ENCODE data around the gene MSX2.
A peak's percentile ranks its signal among the peaks of the same experiment; 100 is the strongest.

Gene MSX2

DNA sequence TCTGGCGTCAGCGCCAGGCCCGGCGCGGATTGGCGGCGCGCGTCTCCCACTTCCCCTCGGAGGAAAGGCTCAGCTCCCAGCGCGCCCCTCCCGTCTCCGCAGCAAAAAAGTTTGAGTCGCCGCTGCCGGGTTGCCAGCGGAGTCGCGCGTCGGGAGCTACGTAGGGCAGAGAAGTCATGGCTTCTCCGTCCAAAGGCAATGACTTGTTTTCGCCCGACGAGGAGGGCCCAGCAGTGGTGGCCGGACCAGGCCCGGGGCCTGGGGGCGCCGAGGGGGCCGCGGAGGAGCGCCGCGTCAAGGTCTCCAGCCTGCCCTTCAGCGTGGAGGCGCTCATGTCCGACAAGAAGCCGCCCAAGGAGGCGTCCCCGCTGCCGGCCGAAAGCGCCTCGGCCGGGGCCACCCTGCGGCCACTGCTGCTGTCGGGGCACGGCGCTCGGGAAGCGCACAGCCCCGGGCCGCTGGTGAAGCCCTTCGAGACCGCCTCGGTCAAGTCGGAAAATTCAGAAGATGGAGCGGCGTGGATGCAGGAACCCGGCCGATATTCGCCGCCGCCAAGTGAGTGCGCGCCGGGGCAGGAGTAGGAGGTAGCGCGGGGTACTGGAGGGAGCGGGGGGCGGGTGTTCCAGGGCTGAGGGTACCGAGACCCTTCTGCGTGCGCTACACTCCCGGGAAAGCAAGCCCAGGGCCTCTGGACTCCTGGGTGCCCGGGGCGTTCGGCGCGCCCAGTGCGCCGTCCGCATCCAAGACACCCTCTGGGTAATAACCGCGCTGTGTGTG, at the start of gene MSX2:
Gene MSX2, plus strand, starts transcription at position 99 of the 777 bp plus-strand sequence. Its CDS starts 78 bp downstream, at position 177.
- DNase-seq, result peak; percentile 78

DNA sequence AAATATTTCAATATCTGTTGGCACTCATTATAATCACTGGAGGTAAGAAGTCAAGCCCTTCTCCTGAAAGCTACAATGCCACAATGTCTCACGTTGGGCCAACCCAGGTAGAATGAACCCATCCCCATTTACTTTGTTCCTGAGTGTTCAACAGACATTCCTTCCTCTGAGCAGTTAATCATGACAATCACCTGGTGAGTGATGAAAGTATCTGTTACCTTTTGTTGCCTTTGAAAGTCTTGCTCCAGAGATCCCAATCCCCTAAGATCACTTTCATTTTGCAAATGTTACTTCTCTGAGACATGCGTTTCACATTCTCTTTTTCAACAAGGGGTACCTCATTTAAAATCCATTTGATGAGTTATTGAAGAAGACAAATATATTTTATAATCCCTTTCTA, 49.3 kb upstream of the MSX2 start:
- DNase-seq, result no peak

DNA sequence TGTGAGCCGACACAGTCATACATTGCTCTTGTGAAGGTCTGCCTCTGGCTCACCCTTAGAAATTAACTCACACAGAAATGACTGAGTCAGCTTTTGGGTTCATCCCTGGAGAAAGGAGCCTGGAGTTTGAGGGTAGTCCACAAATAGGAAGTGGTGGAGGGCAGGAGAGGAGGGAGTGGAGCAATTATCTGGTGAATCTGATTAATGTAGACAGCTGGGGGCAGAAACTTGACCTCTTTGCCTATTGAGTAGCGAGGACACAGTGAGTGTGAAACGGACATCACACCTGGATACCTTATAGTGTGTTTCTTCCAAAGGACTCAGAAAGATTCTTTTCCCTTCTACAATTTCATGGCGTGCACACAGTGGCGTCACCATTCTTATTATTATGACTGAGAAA, 48.5 kb upstream of the MSX2 start:
- no peak for DNase-seq

DNA sequence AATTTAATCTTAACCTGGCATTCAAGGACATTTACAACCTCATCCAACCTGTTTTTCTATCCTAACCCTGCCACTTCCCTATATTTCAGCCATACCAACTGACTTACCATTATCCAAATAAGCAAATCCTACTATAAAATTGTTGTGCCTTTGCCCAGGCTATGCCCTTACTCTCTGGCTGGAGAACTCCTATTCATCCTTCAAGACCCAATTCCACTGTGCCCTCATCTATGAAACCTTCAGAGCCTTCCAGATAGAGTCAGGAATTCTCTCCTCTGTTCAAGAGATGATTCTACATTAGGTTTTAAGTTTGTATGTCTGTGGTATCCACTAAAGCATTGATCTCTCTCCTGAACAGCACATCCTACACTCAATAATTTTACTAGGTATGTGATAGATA, 46.3 kb upstream of the MSX2 start:
- no peak for DNase-seq

DNA sequence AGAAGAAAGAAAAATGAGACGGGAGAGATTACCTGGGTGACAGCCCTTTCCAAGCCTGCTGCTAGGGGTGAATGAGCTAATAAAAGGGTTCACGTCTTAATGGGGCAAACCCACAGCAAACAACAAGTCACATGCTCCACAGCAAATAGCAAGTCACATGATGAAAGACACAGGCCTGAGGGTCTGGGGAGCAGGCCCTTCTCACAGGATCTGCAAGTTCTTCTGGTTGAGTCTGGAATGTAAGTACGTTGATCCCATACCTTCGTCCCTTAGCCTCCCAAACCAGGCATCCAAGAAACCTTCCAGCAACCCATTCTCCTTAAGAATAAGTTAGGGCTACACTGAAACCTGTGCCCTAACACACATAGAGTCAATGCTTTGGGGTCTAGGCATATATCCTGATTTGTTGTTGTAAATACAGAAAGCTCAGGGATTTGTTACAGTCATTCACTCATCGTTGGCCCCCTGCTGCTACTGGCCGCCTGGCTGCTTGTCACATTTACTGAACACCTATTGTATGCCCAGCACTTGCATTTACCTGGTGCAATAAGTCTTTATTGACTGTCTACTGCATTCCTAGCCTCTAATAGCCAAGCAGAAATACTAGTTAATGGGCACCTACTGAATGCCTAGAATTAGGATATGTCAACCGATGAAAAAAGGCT, 43.3 kb upstream of the MSX2 start:
- DNase-seq, result no peak

DNA sequence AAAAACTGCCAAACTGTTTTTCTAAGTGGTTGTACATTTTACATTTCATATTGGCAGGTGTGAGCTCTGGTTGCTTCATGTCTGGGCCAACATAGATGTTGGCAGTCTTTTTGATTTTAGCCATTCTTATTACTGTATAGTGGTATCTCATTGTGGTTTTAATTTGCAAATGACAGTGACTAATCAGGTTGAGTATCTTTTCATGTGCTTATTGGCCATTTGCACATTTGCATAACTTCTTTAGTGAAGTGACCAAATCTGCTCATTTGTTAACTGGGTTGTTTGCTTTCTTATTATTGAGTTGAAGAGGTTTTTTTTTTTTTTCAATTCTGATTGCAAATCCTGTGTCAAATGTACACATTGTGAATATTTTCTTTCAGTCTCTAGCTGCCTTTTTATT, 36.9 kb upstream of the MSX2 start:
- DNase-seq, result no peak

DNA sequence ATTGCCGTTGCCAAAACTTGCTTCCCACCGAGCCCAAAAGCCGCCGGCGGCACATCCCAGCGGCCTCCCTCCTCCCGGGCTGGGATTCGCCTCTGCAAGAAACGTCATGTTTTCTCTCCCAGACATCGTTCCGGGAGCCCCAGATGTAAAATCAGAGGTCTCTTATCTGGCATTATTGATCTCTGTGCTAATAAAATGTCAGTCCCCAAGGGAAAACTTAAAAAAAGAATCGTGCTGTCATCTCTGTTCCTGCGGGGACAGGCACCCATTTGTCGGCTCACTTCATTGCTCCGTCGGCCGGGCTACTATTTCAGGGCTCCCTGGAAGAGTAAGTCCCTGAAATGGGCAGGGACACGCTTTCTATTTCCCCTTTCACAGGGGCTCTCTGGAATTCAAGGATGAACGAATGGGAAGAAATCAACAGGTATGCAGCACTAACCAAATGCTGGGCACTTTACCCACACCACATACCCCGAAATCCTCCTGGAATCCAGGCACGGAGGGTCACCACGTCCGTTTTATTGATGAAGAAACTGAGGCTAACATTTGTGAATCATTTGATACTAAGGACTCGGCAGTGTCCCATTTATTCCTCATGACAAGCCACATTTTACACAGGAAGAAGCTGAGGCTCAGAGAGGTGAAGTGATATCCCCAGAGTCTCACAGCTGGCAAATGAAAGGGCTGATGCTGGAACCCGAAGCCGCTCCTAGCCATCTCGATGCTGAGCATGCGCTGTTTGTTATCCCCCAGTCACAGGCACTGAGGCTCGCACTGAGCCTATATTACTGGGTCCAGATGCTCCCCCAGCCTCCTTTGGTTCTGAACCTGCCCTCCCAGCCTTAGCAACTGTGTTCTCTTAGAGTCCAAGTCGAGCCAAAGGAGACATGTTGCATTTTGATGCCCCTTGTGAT, 35.7 kb upstream of the MSX2 start:
- no peak for DNase-seq

DNA sequence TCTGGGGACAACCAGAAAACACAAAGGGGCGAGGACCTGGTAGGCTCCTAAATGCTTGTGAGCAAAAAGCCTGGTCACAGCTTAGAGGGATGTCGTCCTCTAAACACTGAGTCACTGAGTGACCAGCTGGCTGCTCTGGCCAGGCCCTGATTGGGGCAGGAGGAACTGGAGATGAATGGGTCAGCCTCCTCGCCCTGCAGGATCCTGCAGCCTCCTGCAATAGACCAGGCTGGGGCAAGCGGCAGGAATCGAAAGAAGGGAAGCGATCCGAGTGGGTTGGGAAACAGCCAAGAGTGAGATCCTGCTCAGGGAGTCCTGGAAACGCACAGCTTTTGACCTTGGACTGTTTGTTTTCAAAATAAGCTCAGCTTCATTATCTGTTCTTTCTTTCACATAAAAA, 34.1 kb upstream of the MSX2 start:
- DNase-seq, result no peak

DNA sequence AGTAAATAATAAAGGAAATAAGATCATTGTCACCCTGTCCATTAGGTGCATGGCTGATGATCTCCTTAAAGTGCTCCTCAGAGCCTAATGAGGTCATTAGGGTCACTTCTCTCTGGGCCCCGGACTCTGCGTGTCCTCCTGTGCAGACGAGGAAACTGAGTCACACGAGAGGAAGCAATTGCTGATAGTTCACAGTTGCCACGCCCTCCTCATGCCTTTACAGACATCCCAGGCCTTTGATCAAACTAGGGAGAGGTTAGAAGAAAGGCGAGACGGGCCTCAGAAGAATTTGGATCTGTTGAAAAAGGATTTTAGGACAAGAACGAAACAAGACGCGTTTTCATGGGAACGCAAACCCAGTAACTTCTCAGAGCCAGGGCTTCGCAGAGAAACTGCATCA, 32.0 kb upstream of the MSX2 start:
- no peak for DNase-seq

DNA sequence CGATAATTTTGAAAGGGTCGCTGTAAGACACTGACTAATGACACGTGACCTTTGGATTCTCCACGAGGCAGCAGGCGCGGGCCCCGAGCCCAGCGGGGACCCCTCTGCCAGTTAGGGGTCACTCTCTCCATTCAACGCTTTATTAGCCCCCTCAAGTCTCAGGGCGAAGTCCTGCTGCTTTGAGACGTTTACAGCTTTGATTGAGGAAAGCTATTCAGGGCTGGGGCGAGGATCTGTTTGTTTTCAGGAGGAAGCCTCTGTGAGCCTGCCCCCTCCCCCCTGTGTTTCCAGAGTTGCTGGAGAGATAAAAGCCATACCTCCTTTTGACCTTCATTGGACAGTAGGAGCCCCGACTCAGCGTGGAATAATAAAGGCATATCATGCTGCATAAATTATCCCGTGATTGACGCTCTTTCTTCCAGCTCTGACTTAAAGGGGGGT, 31.4 kb upstream of the MSX2 start:
- DNase-seq, result no peak

DNA sequence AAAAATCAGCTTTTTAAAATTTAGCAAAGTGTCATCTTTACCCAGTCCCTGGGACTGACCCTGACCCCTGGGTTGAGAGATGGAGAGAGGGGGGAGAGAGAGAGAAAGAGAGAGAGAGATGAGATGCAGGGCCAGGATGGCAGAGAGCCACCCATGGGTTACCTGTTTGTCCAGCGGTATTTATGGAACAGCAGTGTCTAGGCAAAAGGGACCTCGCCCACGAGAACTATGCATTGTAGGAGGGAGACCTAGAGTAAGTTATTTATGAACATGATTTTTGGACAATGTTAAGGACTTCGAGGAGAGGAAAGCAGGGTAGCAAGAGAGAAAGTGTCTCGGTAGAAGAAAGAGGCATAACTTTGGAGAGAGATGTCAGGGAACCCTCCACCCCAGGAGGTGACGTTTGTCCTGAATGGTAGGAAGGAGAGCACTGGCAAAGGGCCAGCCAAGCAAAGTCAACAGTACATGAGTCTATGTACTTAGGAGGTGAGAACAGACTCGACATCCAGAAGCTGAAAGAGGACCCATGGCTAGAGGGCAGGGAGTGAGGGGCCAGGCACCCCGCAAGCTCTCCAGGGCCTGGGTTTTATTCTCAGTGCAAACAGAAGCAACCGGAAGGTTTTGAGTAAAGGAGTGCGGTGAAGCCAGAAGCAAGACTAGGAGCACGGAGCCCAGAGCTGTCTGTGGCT, 30.5 kb upstream of the MSX2 start:
- DNase-seq, result no peak

DNA sequence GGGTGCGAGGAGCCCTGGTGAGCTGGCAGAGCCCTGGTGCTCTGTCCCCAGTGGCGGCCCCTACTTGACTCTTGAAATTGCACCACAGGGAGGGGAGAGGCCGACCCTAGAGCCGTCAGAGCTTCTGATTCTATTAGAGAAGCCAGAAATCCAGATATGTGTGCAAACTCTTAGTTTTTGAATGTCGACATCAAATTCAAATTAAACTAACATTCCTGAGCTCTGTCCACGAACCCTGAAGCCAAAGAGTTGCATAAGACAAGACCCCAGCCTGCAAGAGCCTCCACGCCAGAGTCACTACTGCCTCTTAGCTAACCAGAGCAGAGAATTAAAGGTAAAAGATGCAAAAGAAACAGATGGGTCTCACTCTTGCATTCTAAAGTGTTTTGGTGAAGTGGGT, 29.8 kb upstream of the MSX2 start:
- DNase-seq, result no peak

DNA sequence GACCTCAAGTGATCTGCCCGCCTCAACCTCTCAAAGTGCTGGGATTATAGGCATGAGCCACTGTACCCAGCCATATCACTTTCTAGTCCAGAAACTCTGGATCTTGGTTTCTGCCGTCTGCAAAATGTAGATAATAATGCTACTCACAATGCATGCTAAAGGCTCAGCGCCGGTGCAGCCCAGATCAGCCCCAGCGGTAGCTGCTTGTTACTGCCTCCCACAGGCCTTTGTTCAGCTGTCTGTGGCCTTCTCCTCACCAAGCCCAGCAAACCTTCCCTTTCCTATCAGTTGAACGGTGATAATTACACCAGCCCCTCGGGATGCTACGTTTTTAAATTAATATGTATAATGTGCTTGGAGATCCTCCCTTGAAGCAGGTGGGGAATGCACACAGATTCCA, 26.2 kb upstream of the MSX2 start:
- no peak for DNase-seq

DNA sequence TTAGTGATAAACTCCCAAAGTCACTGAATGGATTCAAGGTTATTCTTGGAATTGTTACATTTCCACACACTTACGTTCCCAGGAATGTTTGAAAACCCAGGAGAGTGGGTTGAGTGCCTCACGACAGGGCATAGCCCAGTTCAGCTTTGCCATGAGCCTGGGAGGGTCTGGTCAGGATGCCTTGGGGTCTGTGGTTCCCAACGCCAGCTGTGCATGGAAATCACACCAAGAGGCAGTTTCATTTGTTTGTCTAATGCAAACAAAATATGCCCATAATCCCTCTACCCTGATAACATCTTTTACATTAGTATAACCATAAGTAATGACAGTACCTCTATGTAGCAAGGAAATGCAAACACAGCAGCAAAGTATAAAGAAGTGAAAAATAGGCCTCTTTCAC, 25.3 kb upstream of the MSX2 start:
- no peak for DNase-seq

DNA sequence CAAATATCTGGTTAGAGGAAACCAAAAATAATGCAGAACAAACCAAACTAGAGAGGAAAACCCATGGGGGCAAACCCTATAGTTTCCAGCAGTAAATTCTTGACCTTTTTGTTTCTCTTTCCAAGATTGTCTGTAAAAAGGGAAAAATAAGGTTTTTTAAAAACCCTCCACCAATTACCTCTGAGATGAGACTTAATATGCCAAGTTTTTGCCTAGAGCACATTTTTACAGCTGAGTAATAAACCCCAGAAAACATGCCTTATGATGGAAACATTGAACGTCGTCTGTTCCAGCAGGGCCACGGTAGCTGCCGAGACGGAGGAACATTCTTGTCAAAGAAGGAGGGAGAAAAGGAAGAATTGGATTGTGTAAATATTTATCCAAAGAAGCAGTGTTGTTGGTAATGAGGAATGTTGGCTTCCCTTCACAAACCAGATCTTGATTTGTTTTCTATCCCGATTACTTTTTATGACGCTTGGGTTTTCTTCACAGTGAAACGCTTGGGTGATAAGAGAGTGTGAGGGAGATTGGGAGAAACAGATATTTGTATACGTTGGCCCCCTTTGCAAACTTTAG, 17.3 kb upstream of the MSX2 start:
- no peak for DNase-seq

DNA sequence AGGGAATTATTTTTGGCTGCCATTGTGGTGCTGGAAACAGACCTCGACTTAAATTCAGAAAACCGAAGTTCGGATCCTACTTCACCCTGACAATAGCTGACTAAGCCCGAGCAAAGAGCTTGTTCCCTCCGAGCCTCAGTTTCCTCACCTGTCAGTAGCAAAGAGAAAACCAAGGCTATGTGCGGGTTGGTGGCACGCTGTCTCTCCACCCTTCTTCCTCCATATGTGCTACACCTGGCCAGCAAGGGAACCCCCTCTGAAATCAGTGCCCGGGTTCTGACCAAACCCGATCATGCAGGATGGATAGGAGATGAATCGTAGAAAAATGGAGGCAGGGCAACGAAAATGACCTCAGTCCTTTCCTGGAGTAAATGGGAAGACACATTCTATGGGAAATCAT, 16.7 kb upstream of the MSX2 start:
- DNase-seq, result no peak

DNA sequence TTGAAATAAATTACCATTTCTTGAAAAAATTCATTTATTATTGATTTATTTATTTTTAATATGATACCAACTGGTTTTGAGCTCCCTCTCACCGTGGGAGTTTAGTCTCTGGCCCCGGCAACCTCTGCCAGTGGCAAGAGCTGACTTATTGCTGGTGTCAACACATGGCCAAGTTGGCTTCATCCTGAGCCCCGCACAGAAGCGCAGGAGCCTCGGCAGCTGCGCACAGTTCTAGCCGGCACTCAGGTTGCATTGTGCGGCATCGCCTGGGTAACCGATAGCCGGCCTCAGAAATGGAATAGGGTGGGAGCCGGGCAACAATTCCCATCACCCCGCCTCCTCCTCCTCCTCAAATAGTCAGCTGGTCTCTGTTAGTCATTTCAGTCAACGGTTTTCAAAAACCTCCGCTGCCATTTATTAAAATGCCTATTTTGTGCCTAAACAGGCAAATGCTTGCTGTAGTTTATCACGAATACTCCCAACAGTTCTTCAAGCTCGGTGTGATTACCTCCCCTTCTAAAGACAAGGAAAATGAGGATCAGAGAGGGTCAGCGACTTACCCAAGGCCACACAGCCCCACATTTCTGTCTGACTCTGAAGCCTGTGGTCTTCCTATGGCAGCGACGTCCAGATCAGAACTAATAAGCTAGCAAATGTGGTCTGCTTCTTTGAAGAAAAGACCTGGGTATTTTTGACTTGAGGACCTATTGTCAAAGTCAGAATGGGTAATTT, 15.7 kb upstream of the MSX2 start:
- no peak for DNase-seq

DNA sequence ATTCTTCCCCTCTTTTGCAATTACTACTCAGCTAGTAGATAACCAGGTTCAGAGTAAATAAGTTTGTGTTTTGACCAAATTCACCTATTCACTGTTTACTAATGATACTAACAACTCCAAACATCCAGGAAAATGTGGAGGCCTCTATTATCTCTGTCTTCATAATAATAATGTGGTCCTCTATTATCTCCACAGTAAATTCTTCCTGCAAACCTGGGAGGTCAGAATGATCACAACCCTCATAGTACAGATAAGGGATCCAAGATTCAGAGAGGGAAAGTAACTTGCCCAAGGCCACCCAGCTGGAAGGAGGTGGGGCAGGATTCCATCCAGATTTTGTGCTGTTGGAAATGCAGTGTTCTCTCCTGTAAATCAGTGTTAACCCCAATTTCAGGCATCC, 9.6 kb upstream of the MSX2 start:
- DNase-seq, result no peak

DNA sequence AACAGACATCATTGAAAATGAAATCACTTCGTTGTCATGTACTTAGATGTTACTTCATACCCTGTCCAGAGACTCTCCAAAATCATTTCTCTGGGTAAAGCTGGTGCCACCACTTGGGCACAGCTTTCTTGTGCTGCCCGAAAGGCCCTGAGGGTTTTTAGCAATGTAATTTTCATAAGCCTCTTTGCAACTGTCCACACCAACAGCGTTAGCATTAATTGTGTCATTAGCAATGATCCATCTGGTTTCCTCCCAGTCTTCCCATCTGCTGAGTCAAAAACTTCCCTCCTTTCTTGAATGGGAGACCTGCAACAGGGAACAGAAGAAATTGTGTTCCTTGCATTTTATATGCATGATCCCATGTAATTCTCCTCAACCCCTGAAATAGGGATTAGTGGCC, 8.6 kb upstream of the MSX2 start:
- DNase-seq, result no peak

DNA sequence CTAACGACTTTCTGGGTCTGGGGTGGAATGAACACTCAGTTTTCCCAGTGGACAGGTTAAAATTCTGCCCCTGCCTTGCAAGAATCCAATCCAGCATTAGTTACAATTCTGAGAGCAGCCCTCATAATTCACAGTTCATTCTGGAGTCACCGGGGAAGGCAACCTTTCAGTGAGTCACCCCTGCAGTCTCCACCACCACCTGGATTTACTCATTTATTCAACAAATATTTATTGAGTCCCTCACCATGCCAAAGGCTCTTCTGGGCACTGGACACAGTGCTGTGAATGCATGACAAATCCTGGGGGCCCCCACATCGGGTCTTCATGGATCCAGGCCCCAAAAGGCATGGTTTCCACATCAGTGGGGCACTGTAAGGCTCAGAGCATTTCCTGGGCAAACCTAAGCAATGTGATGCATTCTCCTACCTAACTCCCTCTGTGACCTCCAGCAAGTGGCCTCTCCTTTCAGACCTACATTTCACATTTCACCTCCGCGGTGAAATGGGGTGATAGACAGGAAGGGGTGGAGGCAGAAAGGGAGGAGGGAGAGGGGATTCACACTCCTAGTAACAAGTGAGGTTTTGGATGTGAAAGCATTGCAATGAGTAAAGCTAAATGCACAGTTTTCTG, 6.4 kb upstream of the MSX2 start:
- no peak for DNase-seq

DNA sequence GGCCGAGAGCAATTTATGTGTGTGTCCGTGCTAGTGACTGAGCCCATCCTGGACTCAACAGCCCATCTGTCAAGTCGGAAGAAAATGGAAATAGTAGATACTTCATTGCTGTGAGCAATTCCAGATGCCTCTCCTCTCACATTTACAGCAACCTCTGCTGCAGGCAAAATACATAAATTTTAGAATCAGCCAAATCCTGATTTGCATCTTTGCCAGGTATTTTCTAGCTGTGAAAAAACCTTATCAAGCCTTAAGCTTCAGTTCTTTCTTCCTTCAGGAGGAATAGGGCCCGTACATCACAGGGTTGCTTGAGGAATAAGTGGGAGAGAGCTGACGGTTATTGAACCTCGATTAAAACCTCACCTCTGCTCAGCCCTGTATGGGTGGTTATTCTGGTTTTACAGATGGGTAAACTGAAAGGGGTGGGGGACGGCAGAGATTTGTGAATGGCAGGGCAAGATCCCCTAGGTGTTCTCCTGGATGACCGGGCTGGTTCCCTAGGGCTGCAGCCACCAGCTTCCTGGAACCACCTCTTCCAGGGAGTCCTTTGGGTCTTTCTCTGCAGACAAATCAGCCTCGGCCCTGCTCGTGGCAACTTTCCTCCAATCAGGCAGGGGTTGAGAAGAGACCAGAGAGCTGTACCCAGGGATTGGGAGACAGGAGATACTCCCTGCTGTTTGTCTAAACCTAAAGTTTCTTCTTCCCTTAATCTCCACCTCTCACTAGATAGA, 5.3 kb upstream of the MSX2 start:
- no peak for DNase-seq

Data from T1000 (cell line).